NCI-H128 (cell line): ENCODE results near the gene ARHGEF40.
"Not testable (repeated sequence)": the region's sequence is repeated elsewhere in the genome, so short reads cannot be mapped to it uniquely, and the experiment has no call there.

Source experiments
- DNase-seq: peaks from one replicate; lab custom pipeline; 2025; ENCODE audit not compliant: unreplicated experiment; lab: John Stamatoyannopoulos, UW

ARHGEF40 gene

DNA sequence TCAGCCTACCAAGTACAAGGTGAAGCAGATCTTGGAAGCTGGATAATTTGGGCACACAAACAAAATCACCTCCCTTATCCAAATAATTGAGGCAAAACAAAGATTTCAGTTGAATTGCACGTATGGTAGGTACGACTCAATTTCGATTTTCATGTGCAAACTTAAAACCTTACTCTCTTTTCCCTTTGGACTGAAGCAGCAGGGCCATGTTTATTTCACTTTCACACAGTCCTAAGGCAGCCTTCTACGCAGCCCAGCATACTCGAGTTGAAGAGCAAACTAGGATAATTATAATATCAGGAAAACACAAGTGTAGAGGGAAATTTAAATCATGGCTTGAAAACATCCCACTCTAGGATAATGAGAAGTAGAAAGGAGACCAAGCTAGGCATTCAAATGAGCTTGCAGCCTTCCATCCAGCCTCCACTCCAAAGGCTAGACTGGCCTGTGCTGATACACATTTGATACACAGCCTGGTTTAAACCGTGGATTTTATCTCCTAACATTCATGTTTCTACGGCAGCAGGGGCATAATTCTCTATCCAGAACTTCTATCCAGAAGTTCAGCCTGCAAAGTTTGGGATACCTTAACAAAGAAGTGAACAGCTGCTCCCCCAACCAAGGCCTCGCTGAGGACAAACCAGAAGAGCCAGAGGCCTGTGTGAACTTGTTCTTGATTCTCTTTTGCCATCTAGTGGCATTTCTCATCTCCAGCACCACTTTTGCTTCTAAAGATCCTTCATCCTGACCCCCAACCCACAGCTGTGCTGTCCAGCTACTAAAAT is 30.3 kb upstream of the ARHGEF40 start:
- no peak for DNase-seq

DNA sequence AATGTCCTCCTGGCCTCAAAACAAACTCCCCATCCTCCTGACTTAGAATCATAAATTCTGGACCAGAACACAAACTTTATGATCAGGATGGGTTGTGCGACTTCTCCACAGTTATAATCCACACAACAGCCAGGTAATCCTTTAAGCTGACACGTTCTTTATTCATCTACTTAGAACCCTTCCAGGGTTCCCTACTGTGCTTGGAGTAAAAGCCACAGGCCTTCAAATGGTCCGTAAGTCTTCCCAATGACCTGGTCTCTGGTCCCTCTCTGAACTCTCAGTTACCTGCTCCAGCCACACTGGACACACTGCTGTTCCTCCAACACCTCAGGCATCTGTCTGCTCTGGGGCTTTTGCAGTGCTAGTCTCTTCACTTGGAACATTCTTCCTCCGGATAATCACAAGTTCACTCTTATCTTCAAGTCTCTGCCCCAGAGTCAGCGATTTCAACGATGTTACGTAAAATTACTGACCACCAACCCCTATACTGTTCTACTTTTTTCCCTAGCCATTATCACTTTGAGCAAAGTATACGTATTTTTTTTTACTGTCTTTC is 29.7 kb upstream of the ARHGEF40 start:
- no peak for DNase-seq

DNA sequence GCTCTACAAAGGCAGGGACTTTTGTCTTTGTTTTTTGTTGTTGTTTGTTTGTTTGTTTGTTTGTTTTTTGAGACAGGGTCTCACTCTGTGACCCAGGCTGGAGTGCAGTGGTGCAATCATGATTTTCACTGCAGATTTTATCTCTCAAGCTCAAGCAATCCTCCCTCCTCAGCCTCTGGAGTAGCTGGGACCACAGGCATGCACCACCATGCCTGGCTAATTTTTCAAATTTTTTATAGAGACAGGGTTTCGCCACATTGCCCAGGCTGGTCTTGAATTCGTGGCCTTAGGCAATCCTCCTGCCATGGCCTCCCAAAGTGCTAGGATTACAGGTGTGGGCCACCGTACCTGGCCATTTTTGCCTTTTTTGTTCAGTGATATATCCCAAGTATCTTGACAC is 29.2 kb upstream of the ARHGEF40 start:
- DNase-seq: not testable (repeated sequence)

GRCh38 chr14:21041676-21042433 is 28.2 kb upstream of the ARHGEF40 start, which contains the start of gene RNASE7:
RNASE7 (plus strand) TSS chr14:21042362; CDS start chr14:21042993, 631 bp downstream.
- no peak for DNase-seq

DNA sequence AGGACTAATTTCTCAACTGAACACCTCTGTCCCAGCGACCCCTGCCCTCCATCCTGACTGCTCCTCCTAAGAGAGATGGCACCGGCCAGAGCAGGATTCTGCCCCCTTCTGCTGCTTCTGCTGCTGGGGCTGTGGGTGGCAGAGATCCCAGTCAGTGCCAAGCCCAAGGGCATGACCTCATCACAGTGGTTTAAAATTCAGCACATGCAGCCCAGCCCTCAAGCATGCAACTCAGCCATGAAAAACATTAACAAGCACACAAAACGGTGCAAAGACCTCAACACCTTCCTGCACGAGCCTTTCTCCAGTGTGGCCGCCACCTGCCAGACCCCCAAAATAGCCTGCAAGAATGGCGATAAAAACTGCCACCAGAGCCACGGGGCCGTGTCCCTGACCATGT is 27.2 kb upstream of the ARHGEF40 start:
- DNase-seq: no peak

DNA sequence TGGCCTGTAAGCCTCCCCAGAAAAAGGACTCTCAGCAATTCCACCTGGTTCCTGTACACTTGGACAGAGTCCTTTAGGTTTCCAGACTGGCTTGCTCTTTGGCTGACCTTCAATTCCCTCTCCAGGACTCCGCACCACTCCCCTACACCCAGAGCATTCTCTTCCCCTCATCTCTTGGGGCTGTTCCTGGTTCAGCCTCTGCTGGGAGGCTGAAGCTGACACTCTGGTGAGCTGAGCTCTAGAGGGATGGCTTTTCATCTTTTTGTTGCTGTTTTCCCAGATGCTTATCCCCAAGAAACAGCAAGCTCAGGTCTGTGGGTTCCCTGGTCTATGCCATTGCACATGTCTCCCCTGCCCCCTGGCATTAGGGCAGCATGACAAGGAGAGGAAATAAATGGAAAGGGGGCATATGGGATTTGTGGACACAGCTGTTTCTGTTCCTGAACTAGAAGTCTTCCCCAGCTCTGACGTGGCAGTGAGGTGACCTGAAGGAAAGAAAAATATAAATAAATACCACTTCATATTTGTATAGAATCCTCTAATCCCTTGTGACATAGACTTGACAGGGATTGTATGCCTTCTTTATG is 26.6 kb upstream of the ARHGEF40 start:
- DNase-seq: no peak

GRCh38 chr14:21043974-21044618 is 26.0 kb upstream of the ARHGEF40 start:
- no peak for DNase-seq

GRCh38 chr14:21047378-21047781 is 22.7 kb upstream of the ARHGEF40 start:
- no peak for DNase-seq

DNA sequence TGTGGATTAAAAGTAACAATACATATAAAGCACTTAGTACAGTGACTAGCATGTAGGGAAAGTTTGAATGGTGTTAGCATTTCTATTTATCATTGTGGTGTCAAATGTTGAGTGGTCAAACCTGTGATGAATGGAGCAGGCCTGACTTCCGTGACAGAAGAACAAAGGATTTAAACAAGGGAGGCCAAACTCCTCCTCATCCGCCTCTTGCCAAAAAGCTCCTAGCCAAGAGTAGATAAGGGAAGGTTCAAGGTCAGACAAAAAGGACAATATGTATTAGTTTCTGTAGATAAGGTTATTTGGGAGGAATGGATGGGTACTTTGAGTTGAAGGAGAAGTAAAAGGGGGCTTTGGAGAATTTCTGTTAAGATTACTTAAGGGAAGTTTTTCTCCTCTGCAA is 21.5 kb upstream of the ARHGEF40 start:
- no peak for DNase-seq

DNA sequence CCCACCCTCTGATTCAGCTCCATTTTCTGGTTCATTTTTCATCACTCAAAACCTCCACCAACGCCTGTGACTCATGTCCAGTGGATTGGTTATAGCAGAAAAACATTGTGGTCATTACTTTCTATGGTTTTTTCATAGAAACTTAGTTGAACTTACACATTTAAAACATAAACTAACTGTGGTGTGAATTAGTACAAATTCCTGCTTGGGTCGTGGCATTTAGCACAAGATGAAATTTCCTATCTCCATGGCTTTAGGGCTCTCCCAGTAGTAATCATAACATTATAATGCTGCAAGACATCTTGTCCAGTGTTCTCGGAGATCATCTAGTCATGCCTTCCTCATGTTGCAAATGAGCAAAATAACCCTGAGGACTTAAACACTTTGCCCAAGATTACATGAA is 20.8 kb upstream of the ARHGEF40 start:
- DNase-seq: no peak

DNA sequence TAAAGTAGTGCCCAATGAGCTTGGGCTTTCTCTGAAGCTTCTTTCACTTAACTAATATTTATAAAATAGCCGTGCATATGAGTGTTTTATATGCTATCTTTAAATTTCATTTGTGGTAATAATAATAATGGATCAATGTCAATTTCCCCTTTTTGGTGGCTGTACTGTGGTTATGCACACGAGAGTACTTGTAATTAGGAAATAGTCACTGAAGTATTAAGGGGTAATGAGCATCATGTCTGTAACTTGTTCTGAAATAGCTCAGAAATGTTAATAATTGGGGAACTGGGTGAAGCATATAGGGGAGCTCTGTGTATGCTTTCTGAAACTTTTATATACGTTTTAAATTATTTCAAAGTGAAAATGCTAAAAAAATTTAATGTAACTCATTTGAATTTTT is 19.5 kb upstream of the ARHGEF40 start:
- no peak for DNase-seq

DNA sequence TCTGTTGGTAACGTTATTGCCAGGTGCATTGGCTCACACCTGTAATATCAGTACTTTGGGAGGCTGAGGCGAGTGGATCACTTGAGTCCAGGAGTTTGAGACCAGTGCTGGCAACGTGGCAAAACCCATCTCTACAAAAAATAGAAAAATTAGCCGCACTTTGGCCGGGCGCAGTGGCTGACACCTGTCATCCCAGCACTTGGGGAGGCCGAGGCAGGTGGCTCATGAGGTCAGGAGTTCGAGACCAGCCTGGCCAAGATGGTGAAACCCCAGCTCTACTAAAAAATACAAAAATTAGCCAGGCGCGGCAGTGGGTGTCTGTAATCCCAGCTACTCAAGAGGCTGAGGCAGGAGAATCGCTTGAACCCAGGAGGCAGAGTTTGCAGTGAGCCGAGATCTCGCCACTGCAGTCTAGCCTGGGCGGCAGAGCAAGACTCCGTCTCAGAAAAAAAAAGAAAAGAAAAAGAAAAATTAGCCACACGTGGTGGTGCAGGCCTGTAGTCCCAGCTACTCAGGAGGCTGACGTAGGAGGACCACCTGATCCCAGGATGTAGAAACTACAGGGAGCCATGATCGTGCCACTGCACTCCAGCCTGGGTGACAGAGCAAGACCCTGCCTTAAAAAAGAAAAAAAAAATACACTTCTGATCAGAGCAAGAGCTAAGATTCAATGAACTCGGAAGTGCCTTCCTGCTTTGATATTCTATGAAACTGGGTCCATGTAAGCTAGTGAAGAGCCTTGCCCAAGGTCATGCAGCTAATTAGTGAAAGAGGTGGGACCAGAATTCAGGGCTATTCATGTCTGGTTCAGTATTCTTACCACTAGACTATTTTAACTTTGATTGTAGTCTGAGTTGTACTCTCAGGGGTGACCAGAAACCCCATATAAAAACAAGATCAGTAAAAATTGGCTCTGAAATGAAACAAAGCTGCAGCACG is 16.7 kb upstream of the ARHGEF40 start:
- no peak for DNase-seq

GRCh38 chr14:21054123-21054767 is 15.9 kb upstream of the ARHGEF40 start:
- no peak for DNase-seq

DNA sequence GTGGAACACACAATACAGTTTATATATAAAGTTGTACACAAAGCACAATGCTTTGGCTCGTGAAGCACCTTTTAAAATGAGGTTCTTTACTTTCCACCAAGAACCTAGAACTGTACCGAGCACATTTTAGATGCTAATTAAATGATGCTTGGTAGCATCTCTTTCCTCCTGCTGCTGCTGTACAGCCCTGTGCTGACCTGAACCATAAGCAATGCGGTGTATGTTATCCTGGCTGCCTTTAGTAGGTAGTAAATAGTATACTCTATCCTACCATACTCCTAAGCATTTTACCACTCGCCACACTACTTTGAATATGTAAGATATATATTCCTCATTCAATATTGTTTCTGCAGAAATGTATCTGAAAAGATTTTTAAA is 15.3 kb upstream of the ARHGEF40 start:
- DNase-seq: no peak

DNA sequence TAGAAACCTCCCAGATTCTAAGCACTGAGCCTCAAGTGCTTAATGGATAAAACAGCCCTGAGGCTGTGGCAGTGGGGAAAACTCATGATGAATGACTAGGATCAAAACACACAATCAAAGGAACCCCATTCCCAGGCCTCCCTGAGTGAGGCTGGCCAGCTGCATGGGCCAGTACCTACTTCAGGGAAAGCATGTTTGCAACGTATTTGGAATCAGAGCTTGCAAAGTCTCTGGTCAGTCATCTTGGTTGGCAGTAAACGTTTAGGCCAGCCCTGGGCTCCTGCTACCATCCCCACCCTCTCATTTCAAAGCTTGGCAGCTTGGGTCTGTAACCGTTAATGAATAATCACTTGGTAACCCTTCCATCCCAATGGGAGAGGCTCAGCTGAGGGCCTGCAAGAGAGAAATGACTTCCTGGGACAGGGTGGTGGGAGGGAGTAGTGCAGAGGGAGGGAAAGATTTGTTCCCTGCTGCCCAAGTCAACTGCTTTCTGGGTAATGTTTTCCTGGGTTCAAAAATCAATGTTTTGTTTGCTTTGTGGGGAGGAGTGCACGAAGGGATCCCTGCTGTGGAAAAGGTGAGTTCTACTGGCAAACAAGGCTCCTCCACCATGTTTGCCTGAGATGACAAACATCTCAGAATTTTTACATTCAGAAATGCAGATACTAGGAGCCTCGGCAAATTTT is 14.5 kb upstream of the ARHGEF40 start:
- DNase-seq: no peak

GRCh38 chr14:21056520-21057163 is 13.5 kb upstream of the ARHGEF40 start:
- no peak for DNase-seq

GRCh38 chr14:21057803-21058675 is 12.1 kb upstream of the ARHGEF40 start, which contains the start of gene RNASE8:
RNASE8 (plus strand) TSS chr14:21057822; CDS start chr14:21057893, 71 bp downstream.
- no peak for DNase-seq
